WTC11 (cell line): ENCODE measurements around the gene HNF1B. TPM values are rescaled to one million over a fixed set of nuclear protein-coding genes. Genes with fewer than 3 reads are reported as not detected.

ENCODE experiments used
- ATAC-seq: fragments of 200-7000 bp; cut with Tn5 transposase; 2 replicates; pipeline ENCODE4 v1.10.0; 2021; ENCODE audit warnings: mild to moderate bottlenecking, moderate library complexity
- CTCF ChIA-PET: fragments of 300-600 bp; sonication (Branson Sonifier 250); formaldehyde crosslinking; loops from one replicate; lab custom pipeline; 2021; ENCODE audit warnings: antibody characterized with exemption; lab: Charles Lee
- POLR2A ChIA-PET: fragments of 350-600 bp; sonication (Branson Sonifier 250); formaldehyde crosslinking; loops from one replicate; lab custom pipeline; 2021; ENCODE audit warnings: antibody characterized with exemption; lab: Charles Lee
- DNase-seq: peaks from one replicate; pipeline ENCODE4 v3.0.0; 2021; ENCODE audit warnings: low spot score
- H3K27ac Mint-ChIP-seq: 2 replicates; pipeline ENCODE4 v1.8.0; 2021; ENCODE audit warnings: mixed read lengths
- H3K27me3 Mint-ChIP-seq: 2 replicates; pipeline ENCODE4 v1.8.0; 2021; ENCODE audit warnings: low read depth, mild to moderate bottlenecking, moderate library complexity, mixed read lengths
- H3K36me3 Mint-ChIP-seq: 2 replicates; pipeline ENCODE4 v1.8.0; 2021; ENCODE audit warnings: mixed read lengths
- H3K4me1 Mint-ChIP-seq: 2 replicates; pipeline ENCODE4 v1.8.0; 2022; ENCODE audit warnings: mixed read lengths
- H3K4me3 Mint-ChIP-seq: 2 replicates; pipeline ENCODE4 v1.8.0; 2021; ENCODE audit warnings: mild to moderate bottlenecking, moderate library complexity, mixed read lengths
- H3K9me3 Mint-ChIP-seq: 2 replicates; pipeline ENCODE4 v1.8.0; 2021; ENCODE audit warnings: mixed read lengths
- CREM ChIP-seq: sonication (generic); formaldehyde crosslinking; IDR thresholded peaks from 2 replicates; pipeline ENCODE4 v1.8.1; 2022; ENCODE audit warnings: mild to moderate bottlenecking, missing genetic modification reagents, moderate library complexity
- ELF4 ChIP-seq: sonication (generic); formaldehyde crosslinking; IDR thresholded peaks from 2 replicates; pipeline ENCODE4 v1.8.1; 2022; ENCODE audit warnings: low read depth, mild to moderate bottlenecking, moderate library complexity, missing genetic modification reagents
- ESRRA ChIP-seq: sonication (generic); formaldehyde crosslinking; IDR thresholded peaks from 2 replicates; pipeline ENCODE4 v1.8.1; 2022; ENCODE audit warnings: mild to moderate bottlenecking, missing genetic modification reagents, borderline replicate concordance
- FOXP1 ChIP-seq: sonication (generic); formaldehyde crosslinking; IDR thresholded peaks from 2 replicates; pipeline ENCODE4 v1.8.0; 2022; ENCODE audit warnings: missing genetic modification reagents, mild to moderate bottlenecking, moderate library complexity, borderline replicate concordance
- NFATC4 ChIP-seq: fragments of 250-450 bp; sonication (Bioruptor Pico); IDR thresholded peaks from 2 replicates; pipeline ENCODE4 v1.9.0; 2021; ENCODE audit warnings: mild to moderate bottlenecking
- NR2C2 ChIP-seq: sonication (generic); formaldehyde crosslinking; IDR thresholded peaks from 2 replicates; pipeline ENCODE4 v1.8.0; 2022; ENCODE audit warnings: mild to moderate bottlenecking, missing genetic modification reagents
- SMAD4 ChIP-seq: sonication (generic); formaldehyde crosslinking; IDR thresholded peaks from 2 replicates; pipeline ENCODE4 v1.8.0; 2022; ENCODE audit warnings: mild to moderate bottlenecking, missing genetic modification reagents
- SOX15 ChIP-seq: fragments of 250-450 bp; sonication (Bioruptor Pico); IDR thresholded peaks from 2 replicates; pipeline ENCODE4 v1.9.0; 2021; ENCODE audit warnings: mild to moderate bottlenecking
- TP53 ChIP-seq: sonication (generic); formaldehyde crosslinking; IDR thresholded peaks from 2 replicates; pipeline ENCODE4 v1.8.1; 2023; ENCODE audit warnings: mild to moderate bottlenecking, missing genetic modification reagents
- ZNF219 ChIP-seq: sonication (generic); formaldehyde crosslinking; IDR thresholded peaks from 2 replicates; pipeline ENCODE4 v1.8.0; 2023; ENCODE audit warnings: missing genetic modification reagents, mild to moderate bottlenecking, borderline replicate concordance
- ZNF396 ChIP-seq: fragments of 250-450 bp; sonication (Bioruptor Pico); IDR thresholded peaks from 2 replicates; pipeline ENCODE4 v1.8.0; 2021; ENCODE audit warnings: mild to moderate bottlenecking, moderate library complexity, borderline replicate concordance
- total RNA-seq: library from RNA; stranded (reverse); gene quantifications from 3 replicates; pipeline ENCODE4 v1.2.3, GENCODE V29; 2021
- TF ChIP-seq, protein P1 (sequence below): fragments of 250-450 bp; sonication (Bioruptor Pico); IDR thresholded peaks from 2 replicates; pipeline ENCODE4 v2.1.2; 2022; ENCODE audit warnings: mild to moderate bottlenecking, moderate library complexity
- TF ChIP-seq, protein P2 (sequence below): fragments of 200-600 bp; IDR thresholded peaks from 2 replicates; pipeline ENCODE4 v1.8.0; 2022; ENCODE audit warnings: antibody characterized with exemption
- TF ChIP-seq, protein P3 (sequence below): sonication (generic); formaldehyde crosslinking; IDR thresholded peaks from 2 replicates; pipeline ENCODE4 v1.8.1; 2023; ENCODE audit warnings: mild to moderate bottlenecking, missing genetic modification reagents
- TF ChIP-seq, protein P4 (sequence below): fragments of 250-450 bp; sonication (Bioruptor Pico); IDR thresholded peaks from 2 replicates; pipeline ENCODE4 v1.9.0; 2021; ENCODE audit warnings: mild to moderate bottlenecking
- TF ChIP-seq, protein P5 (sequence below): fragments of 250-450 bp; sonication (Bioruptor Pico); IDR thresholded peaks from 2 replicates; pipeline ENCODE4 v1.9.0; 2021; ENCODE audit warnings: moderate library complexity, mild to moderate bottlenecking, inconsistent platforms, borderline replicate concordance
- TF ChIP-seq, protein P6 (sequence below): sonication (generic); formaldehyde crosslinking; IDR thresholded peaks from 2 replicates; pipeline ENCODE4 v1.8.1; 2023; ENCODE audit warnings: mild to moderate bottlenecking, missing genetic modification reagents, moderate library complexity
- TF ChIP-seq, protein P7 (sequence below): sonication (generic); formaldehyde crosslinking; IDR thresholded peaks from 2 replicates; pipeline ENCODE4 v1.8.0; 2022; ENCODE audit warnings: mild to moderate bottlenecking, missing genetic modification reagents

Gene HNF1B
- total RNA-seq, 1 experiment from 2014 or later: 0.26 TPM

DNA sequence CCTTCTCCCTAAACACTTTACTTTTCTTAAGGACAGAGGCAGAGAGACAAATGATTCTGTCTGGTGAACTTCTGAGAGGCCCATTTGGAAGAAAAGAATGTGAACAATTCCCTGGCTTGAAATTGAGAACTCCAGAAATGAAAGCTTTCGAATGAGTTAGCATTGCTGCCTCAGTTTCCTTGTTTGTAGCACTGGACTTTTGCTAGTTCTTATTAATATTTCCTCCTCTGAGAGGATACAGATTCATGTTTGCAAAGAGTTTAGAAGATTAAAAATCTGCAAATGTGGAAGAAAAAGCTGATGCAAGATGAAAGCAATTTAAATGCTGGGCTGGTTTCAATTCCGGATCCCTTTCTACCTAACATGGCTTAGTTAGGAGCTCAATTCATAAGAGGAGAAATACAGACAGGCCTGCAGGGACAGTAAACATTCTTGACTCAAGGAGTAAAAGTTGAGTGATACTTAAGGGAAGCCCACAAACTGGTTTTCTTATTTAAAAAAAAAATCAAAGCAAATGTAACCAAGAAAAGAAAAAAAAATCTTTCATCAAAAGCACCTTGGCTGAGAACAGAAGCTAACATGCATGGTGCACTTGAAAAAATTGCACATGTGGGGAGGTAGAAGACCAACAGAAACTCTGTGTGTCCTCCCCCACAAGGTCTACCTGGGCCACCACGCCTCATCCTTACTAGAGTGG lies 27.1 kb downstream of the HNF1B start:
- H3K4me3 Mint-ChIP-seq: no peak overlapping the region
- H3K9me3 Mint-ChIP-seq: no peaks in the 10 kb centered on the region
- CTCF ChIA-PET: interaction anchor here (2.5 kb wide), 1 partner anchor 99 kb away, joined by 5 read pairs; no protein-coding TSS in a partner anchor
- H3K36me3 Mint-ChIP-seq: no peaks in the 10 kb centered on the region
- POLR2A ChIA-PET: no interaction called here
- DNase-seq: no peak
- H3K27me3 Mint-ChIP-seq: no peaks in the 10 kb centered on the region; the same call in 1 of the 2 replicates
- TF ChIP-seq, protein P1, sequence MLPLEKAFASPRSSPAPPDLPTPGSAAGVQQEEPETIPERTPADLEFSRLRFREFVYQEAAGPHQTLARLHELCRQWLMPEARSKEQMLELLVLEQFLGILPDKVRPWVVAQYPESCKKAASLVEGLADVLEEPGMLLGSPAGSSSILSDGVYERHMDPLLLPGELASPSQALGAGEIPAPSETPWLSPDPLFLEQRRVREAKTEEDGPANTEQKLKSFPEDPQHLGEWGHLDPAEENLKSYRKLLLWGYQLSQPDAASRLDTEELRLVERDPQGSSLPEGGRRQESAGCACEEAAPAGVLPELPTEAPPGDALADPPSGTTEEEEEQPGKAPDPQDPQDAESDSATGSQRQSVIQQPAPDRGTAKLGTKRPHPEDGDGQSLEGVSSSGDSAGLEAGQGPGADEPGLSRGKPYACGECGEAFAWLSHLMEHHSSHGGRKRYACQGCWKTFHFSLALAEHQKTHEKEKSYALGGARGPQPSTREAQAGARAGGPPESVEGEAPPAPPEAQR (CRISPR knock-in tag): no peak
- TF ChIP-seq, protein P2, sequence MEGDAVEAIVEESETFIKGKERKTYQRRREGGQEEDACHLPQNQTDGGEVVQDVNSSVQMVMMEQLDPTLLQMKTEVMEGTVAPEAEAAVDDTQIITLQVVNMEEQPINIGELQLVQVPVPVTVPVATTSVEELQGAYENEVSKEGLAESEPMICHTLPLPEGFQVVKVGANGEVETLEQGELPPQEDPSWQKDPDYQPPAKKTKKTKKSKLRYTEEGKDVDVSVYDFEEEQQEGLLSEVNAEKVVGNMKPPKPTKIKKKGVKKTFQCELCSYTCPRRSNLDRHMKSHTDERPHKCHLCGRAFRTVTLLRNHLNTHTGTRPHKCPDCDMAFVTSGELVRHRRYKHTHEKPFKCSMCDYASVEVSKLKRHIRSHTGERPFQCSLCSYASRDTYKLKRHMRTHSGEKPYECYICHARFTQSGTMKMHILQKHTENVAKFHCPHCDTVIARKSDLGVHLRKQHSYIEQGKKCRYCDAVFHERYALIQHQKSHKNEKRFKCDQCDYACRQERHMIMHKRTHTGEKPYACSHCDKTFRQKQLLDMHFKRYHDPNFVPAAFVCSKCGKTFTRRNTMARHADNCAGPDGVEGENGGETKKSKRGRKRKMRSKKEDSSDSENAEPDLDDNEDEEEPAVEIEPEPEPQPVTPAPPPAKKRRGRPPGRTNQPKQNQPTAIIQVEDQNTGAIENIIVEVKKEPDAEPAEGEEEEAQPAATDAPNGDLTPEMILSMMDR: no peak
- TF ChIP-seq CREM (CRISPR knock-in tag) (no peak), ESRRA (CRISPR knock-in tag) (no peak), NR2C2 (CRISPR knock-in tag) (no peak), ELF4 (CRISPR knock-in tag) (no peak)
- TF ChIP-seq, protein P3, sequence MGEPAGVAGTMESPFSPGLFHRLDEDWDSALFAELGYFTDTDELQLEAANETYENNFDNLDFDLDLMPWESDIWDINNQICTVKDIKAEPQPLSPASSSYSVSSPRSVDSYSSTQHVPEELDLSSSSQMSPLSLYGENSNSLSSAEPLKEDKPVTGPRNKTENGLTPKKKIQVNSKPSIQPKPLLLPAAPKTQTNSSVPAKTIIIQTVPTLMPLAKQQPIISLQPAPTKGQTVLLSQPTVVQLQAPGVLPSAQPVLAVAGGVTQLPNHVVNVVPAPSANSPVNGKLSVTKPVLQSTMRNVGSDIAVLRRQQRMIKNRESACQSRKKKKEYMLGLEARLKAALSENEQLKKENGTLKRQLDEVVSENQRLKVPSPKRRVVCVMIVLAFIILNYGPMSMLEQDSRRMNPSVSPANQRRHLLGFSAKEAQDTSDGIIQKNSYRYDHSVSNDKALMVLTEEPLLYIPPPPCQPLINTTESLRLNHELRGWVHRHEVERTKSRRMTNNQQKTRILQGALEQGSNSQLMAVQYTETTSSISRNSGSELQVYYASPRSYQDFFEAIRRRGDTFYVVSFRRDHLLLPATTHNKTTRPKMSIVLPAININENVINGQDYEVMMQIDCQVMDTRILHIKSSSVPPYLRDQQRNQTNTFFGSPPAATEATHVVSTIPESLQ: no peak
- TF ChIP-seq, protein P4, sequence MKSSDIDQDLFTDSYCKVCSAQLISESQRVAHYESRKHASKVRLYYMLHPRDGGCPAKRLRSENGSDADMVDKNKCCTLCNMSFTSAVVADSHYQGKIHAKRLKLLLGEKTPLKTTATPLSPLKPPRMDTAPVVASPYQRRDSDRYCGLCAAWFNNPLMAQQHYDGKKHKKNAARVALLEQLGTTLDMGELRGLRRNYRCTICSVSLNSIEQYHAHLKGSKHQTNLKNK (CRISPR knock-in tag): no peak
- TF ChIP-seq, protein P5, sequence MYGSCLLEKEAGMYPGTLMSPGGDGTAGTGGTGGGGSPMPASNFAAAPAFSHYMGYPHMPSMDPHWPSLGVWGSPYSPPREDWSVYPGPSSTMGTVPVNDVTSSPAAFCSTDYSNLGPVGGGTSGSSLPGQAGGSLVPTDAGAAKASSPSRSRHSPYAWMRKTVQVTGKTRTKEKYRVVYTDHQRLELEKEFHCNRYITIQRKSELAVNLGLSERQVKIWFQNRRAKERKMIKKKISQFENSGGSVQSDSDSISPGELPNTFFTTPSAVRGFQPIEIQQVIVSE (CRISPR knock-in tag): no peak
- TF ChIP-seq, all 79 proteins: peak for 0
- no peak overlapping the region for H3K27ac Mint-ChIP-seq
- H3K4me1 Mint-ChIP-seq: peaks cover 4% of the 10 kb centered on the region
- ATAC-seq: no peak

DNA sequence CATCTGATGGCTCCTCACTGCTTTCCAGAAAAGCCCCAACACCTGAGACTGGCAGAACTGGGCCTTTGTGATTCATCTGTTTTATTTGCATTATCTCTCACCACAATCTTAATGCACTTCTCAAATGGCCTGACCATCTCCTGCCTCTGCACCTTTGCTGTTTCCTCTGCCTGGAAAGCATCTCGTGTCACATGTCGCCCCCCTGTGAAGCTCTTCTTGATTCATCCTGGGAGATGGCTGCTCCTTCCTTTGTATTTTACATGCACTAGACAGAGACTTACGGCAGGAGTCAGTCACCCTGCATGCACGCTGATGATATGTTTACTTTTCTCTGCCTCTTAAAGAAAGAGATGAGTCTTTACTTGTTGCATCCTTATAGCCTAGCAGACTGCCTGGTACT lies 30.0 kb downstream of the HNF1B start:
- Mint-ChIP-seq H3K4me3 (no peak overlapping the region), H3K4me1 (peaks cover 16% of the 10 kb centered on the region), H3K27me3 (no peaks in the 10 kb centered on the region; the same call in 1 of the 2 replicates), H3K36me3 (0 out of 2 replicates have a peak, but pooled peaks cover 3% of the 10 kb centered on the region), H3K9me3 (peaks cover 6% of the 10 kb centered on the region), H3K27ac (no peak overlapping the region)
- DNase-seq (no peak), ATAC-seq (no peak)
- POLR2A ChIA-PET: no interaction called here
- TF ChIP-seq SMAD4 (CRISPR knock-in tag) (no peak), SOX15 (no peak), CREM (CRISPR knock-in tag) (no peak), TP53 (CRISPR knock-in tag) (no peak), NFATC4 (CRISPR knock-in tag) (no peak), FOXP1 (no peak), ZNF219 (CRISPR knock-in tag) (no peak), ZNF396 (CRISPR knock-in tag) (no peak)
- TF ChIP-seq, protein P6, sequence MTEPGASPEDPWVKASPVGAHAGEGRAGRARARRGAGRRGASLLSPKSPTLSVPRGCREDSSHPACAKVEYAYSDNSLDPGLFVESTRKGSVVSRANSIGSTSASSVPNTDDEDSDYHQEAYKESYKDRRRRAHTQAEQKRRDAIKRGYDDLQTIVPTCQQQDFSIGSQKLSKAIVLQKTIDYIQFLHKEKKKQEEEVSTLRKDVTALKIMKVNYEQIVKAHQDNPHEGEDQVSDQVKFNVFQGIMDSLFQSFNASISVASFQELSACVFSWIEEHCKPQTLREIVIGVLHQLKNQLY (CRISPR knock-in tag): no peak
- TF ChIP-seq, protein P7, sequence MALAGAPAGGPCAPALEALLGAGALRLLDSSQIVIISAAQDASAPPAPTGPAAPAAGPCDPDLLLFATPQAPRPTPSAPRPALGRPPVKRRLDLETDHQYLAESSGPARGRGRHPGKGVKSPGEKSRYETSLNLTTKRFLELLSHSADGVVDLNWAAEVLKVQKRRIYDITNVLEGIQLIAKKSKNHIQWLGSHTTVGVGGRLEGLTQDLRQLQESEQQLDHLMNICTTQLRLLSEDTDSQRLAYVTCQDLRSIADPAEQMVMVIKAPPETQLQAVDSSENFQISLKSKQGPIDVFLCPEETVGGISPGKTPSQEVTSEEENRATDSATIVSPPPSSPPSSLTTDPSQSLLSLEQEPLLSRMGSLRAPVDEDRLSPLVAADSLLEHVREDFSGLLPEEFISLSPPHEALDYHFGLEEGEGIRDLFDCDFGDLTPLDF (CRISPR knock-in tag): no peak
- CTCF ChIA-PET: no interaction called here
